Gastroesophageal sphincter (tissue), 4 donors: ENCODE measurements around the gene SRSF8. TPM values are rescaled to one million over a fixed set of nuclear protein-coding genes. Genes with fewer than 3 reads are reported as not detected.

ENCODE experiments used
- ATAC-seq: fragments of 150-250 bp; one replicate; pipeline ENCODE4 v1.9.1; 2016; ENCODE audit warnings: mild to moderate bottlenecking, moderate library complexity
- H3K27ac ChIP-seq, 4 donors: fragments of 200-600 bp; sonication (generic) in 3 of 4; 1 replicate in 3 of 4; 2 replicates in 1 of 4; pipeline ENCODE4 v1.5.1; 2016 to 2019
- H3K27me3 ChIP-seq: fragments of 200-600 bp; sonication (generic); one replicate; pipeline ENCODE4 v1.5.1; 2019
- H3K36me3 ChIP-seq, 2 donors: fragments of 200-600 bp; sonication (generic); one replicate each; pipeline ENCODE4 v1.5.1; 2019; ENCODE audit warnings: control low read depth in 1 of 2
- H3K4me1 ChIP-seq, 3 donors: fragments of 200-600 bp; sonication (generic); 1 replicate in 2 of 3; 2 replicates in 1 of 3; pipeline ENCODE4 v1.5.1; 2016 to 2019; ENCODE audit warnings: control low read depth in 2 of 3
- H3K4me3 ChIP-seq, 2 donors: fragments of 200-600 bp; sonication (generic); one replicate each; pipeline ENCODE4 v1.5.1; 2019; ENCODE audit warnings: mild to moderate bottlenecking in 1 of 2, moderate library complexity in 1 of 2
- H3K9me3 ChIP-seq, 3 donors: fragments of 200-600 bp; sonication (generic); one replicate each; pipeline ENCODE4 v1.5.1; 2017 to 2019; ENCODE audit warnings: control low read depth in 2 of 3
- EP300 ChIP-seq: sonication (generic); formaldehyde crosslinking; IDR thresholded peaks from one replicate; pipeline ENCODE4 v1.6.1; 2017; ENCODE audit warnings: antibody characterized with exemption, mild to moderate bottlenecking
- POLR2A ChIP-seq, 2 donors: fragments of 450-650 bp; IDR thresholded peaks; one replicate each; pipeline ENCODE4 v1.6.1; 2017; ENCODE audit warnings: antibody characterized with exemption in 2 of 2, mild to moderate bottlenecking in 2 of 2, moderate library complexity in 1 of 2
- POLR2AphosphoS5 ChIP-seq: sonication (generic); formaldehyde crosslinking; IDR thresholded peaks from one replicate; pipeline ENCODE4 v1.6.1; 2017; ENCODE audit warnings: antibody characterized with exemption
- WGBS, 2 donors: methylation state at CpG; one replicate each; pipeline ENCODE4 v1.1.5; 2018; ENCODE audit warnings: low coverage in 1 of 2; 5-methylcytosine and 5-hydroxymethylcytosine counted together
- total RNA-seq, 4 donors: library from RNA; depleted of rRNA; stranded (reverse); fragments of >200 nt; gene quantifications; one replicate each; pipeline ENCODE4 v1.1.0, GENCODE V29; 2016
- TF ChIP-seq, protein P1 (sequence below), 4 experiments: fragments of 200-600 bp in 2 of 4; fragments of 450-650 bp in 2 of 4; sonication (generic) in 1 of 4; IDR thresholded peaks; one replicate each; pipeline ENCODE4 v1.5.1; 2017 to 2019; ENCODE audit warnings: antibody characterized with exemption in 4 of 4, mild to moderate bottlenecking in 2 of 4, moderate library complexity in 2 of 4

SRSF8 gene
- total RNA-seq, 4 donors from 2014 or later = 28.6 to 34.9 (median 33.0) TPM

DNA sequence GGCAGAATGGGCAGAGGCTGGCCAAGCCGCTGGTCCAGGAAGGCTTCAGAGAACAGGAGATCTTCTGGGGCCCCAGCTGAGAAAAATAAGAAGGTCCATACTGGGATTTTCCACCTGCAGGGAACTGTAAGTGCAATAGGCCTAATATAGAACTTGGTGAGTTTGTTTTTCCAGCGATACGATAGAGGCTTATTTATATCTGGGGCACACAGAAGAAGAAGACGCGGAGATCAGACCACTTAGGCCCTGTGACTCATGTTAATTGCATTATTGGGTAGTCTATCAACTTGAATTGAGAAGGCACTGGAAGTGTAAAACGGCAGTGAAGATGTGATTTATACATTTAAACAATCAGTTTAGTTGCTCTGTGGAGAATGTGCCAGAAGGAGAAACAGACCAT, 7.7 kb upstream of the SRSF8 start:
- H3K27me3 ChIP-seq = peaks cover 3% of the 10 kb centered on the region
- 78 to 79% methylated on average over 4 to 6 of the region's 6 CpGs for WGBS, 2 donors
- no peaks in the 10 kb centered on the region for H3K36me3 ChIP-seq
- H3K4me3 ChIP-seq = no peak overlapping the region
- H3K4me1 ChIP-seq = no peaks in the 10 kb centered on the region
- no peaks in the 10 kb centered on the region for H3K9me3 ChIP-seq
- TF ChIP-seq EP300 = no peak
- TF ChIP-seq, protein P1, sequence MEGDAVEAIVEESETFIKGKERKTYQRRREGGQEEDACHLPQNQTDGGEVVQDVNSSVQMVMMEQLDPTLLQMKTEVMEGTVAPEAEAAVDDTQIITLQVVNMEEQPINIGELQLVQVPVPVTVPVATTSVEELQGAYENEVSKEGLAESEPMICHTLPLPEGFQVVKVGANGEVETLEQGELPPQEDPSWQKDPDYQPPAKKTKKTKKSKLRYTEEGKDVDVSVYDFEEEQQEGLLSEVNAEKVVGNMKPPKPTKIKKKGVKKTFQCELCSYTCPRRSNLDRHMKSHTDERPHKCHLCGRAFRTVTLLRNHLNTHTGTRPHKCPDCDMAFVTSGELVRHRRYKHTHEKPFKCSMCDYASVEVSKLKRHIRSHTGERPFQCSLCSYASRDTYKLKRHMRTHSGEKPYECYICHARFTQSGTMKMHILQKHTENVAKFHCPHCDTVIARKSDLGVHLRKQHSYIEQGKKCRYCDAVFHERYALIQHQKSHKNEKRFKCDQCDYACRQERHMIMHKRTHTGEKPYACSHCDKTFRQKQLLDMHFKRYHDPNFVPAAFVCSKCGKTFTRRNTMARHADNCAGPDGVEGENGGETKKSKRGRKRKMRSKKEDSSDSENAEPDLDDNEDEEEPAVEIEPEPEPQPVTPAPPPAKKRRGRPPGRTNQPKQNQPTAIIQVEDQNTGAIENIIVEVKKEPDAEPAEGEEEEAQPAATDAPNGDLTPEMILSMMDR (IDR thresholded peaks at IDR 0.05) = no peak
- no peak for TF ChIP-seq POLR2AphosphoS5
- no peak for TF ChIP-seq POLR2A (IDR thresholded peaks at IDR 0.05)
- ATAC-seq = no peak
- no peak overlapping the region for H3K27ac ChIP-seq

DNA sequence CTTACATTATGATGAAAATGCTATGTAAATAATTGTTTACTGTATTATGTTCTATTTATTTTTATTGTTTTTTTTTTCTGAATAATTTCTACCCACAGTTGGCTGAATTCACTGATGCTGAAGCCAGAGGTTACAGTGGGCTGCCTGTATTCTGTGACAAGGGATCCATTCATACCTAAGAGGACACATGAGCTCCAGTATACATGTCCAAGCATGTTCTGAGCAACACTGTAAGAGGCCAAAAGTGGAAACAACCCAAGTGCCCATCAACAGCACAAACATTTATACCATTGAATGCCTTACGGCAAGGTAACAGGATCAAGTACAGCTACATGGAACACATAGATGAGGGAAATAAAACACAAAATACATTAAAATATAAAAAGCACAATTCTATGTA, 1.4 kb upstream of the SRSF8 start:
- no peaks in the 10 kb centered on the region for H3K27me3 ChIP-seq
- ATAC-seq = no peak
- H3K9me3 ChIP-seq = no peaks in the 10 kb centered on the region
- TF ChIP-seq POLR2A (IDR thresholded peaks at IDR 0.05) (no peak), EP300 (no peak), POLR2AphosphoS5 (no peak)
- TF ChIP-seq, protein P1 (IDR thresholded peaks at IDR 0.05) = no peak
- 100% methylated on average over 1 of the region's 1 CpG for WGBS, 2 donors
- no peak overlapping the region for H3K27ac ChIP-seq
- H3K36me3 ChIP-seq = no peaks in the 10 kb centered on the region
- H3K4me3 ChIP-seq = no peak overlapping the region
- H3K4me1 ChIP-seq = peaks cover 0 to 22% (median 3%) of the 10 kb centered on the region in 3 donors

DNA sequence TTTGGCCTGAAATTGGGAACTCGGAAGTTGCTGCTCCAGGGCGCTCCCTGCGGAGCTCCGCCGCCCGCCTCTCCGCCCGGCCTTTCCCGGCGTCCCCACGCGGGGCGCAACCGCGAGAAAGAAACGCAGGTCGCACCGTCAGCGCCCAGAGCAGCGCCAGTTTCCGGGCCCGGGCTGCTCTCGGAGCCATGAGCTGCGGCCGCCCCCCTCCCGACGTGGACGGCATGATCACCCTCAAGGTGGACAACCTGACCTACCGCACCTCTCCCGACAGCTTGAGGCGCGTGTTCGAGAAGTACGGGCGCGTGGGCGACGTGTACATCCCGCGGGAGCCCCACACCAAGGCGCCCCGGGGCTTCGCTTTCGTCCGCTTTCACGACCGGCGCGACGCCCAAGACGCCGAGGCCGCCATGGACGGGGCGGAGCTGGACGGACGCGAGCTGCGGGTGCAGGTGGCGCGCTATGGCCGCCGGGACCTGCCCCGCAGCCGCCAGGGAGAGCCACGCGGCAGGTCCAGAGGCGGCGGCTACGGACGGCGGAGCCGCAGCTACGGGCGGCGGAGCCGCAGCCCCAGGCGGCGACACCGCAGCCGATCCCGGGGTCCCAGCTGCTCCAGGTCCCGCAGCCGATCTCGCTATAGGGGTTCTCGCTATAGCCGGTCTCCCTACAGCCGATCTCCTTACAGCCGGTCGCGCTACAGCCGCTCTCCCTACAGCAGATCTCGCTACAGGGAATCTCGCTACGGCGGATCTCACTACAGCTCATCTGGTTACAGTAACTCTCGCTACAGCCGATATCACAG, 521 bp downstream of the SRSF8 start:
- Histone ChIP-seq H3K4me3 (peak overlapping the region; percentile 74), H3K9me3 (no peaks in the 10 kb centered on the region), H3K27ac (peak overlapping the region; percentile 94 to 98 (median 96)), H3K36me3 (no peaks in the 10 kb centered on the region), H3K4me1 (peaks cover 0 to 31% (median 3%) of the 10 kb centered on the region in 3 donors), H3K27me3 (no peaks in the 10 kb centered on the region)
- ATAC-seq = peak; percentile 92
- TF ChIP-seq POLR2AphosphoS5 = peak; percentile 91
- TF ChIP-seq, protein P1 (IDR thresholded peaks at IDR 0.05) = peak; percentile 42 to 88 (median 73)
- no peak for TF ChIP-seq EP300
- peak; percentile 55 to 61 for TF ChIP-seq POLR2A (IDR thresholded peaks at IDR 0.05)
- WGBS, 2 donors = 0% methylated on average over 17 of the region's 98 CpGs; no CpG with 5 or more reads in 1 of the 2 donors

DNA sequence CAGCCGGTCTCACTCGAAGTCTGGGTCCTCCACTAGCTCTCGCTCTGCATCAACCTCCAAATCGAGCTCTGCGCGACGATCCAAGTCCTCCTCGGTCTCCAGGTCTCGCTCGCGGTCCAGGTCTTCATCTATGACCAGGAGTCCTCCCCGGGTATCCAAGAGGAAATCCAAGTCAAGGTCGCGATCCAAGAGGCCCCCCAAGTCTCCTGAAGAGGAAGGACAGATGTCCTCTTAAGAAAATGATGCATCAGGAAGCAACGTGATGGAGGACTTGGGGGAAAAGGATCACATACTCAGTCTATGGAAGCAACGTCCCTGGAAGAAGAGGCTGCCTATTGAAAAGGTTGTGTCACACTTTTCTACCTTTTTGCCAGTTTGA, 1.1 kb downstream of the SRSF8 start:
- TF ChIP-seq POLR2AphosphoS5 (no peak), POLR2A (IDR thresholded peaks at IDR 0.05) (no peak)
- no peaks in the 10 kb centered on the region for H3K9me3 ChIP-seq
- WGBS, 2 donors = 0% methylated on average over 2 of the region's 16 CpGs

DNA sequence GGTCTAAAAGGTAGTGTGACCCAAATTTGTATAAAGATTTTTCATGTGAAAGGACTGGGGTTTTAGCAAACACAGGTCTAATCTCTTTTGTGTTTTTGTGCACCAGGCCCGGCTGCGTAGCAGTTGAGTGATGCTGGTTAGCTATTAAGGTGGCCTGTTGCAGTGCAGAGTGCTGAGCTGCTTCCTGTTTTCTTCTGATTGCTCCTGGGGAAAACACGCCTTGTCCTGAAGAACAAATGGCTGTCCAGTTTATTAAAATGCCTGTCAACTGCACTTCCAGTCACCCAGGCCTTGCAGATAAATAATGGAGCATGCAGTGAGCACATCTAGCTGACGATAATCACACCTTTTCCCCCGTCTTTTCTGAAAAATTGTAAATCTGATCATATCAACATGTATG, 1.8 kb downstream of the SRSF8 start:
- H3K9me3 ChIP-seq = no peaks in the 10 kb centered on the region
- no peaks in the 10 kb centered on the region for H3K36me3 ChIP-seq
- TF ChIP-seq, protein P1 (IDR thresholded peaks at IDR 0.05) = peak in 1 of 4 experiments; percentile 8
- TF ChIP-seq POLR2A (IDR thresholded peaks at IDR 0.05) = peak; percentile 59 to 68
- peak; percentile 92 for TF ChIP-seq POLR2AphosphoS5
- TF ChIP-seq EP300 = no peak
- peak; percentile 86 for ATAC-seq
- peak overlapping the region; percentile 94 to 98 (median 96) for H3K27ac ChIP-seq
- H3K4me3 ChIP-seq = peak overlapping the region; percentile 74
- H3K27me3 ChIP-seq = no peaks in the 10 kb centered on the region
- 1 to 6% methylated on average over 5 of the region's 5 CpGs for WGBS, 2 donors
- H3K4me1 ChIP-seq = peaks cover 0 to 31% (median 3%) of the 10 kb centered on the region in 3 donors

More for the DNA sequence above, 1.1 kb downstream of the SRSF8 start:
- ATAC-seq = no peak
- peaks cover 0 to 31% (median 3%) of the 10 kb centered on the region in 3 donors for H3K4me1 ChIP-seq
- no peaks in the 10 kb centered on the region for H3K36me3 ChIP-seq
- H3K27me3 ChIP-seq = no peaks in the 10 kb centered on the region
- peak overlapping the region; percentile 94 to 98 (median 96) for H3K27ac ChIP-seq
- H3K4me3 ChIP-seq = peak overlapping the region; percentile 74
